Vagina (tissue), 2 donors: ENCODE data around the gene IFNK. TPM values are rescaled to one million over a fixed set of nuclear protein-coding genes. Genes with fewer than 3 reads are reported as not detected.

ENCODE experiments used
- DNase-seq, 2 donors: peaks; one replicate each; pipeline ENCODE4 v3.0.0-alpha.2; 2017; ENCODE audit errors: extremely low spot score in 2 of 2
- H3K27ac ChIP-seq: fragments of 200-600 bp; sonication (generic); one replicate; pipeline ENCODE4 v1.5.1; 2019
- H3K27me3 ChIP-seq: fragments of 200-600 bp; sonication (generic); one replicate; pipeline ENCODE4 v1.5.1; 2019
- H3K36me3 ChIP-seq, 2 donors: fragments of 200-600 bp; sonication (generic); one replicate each; pipeline ENCODE4 v1.5.1; 2017 to 2019
- H3K4me1 ChIP-seq: fragments of 200-600 bp; sonication (generic); one replicate; pipeline ENCODE4 v1.5.1; 2019
- H3K4me3 ChIP-seq, 2 donors: fragments of 200-600 bp; sonication (generic); 1 replicate in 1 of 2; 2 replicates in 1 of 2; pipeline ENCODE4 v1.5.1; 2016 to 2019
- H3K9me3 ChIP-seq: fragments of 200-600 bp; sonication (generic); one replicate; pipeline ENCODE4 v1.5.1; 2019
- POLR2A ChIP-seq, 2 donors: fragments of 450-650 bp; IDR thresholded peaks; one replicate each; pipeline ENCODE4 v1.6.1; 2017; ENCODE audit warnings: antibody characterized with exemption in 2 of 2, mild to moderate bottlenecking in 2 of 2, moderate library complexity in 2 of 2
- POLR2AphosphoS5 ChIP-seq, 2 donors: sonication (generic); formaldehyde crosslinking; IDR thresholded peaks; one replicate each; pipeline ENCODE4 v1.9.0; 2017; ENCODE audit warnings: antibody characterized with exemption in 2 of 2, mild to moderate bottlenecking in 2 of 2, low read depth in 1 of 2; ENCODE audit not compliant: insufficient read depth in 1 of 2
- intact Hi-C: fragments of 100-400 bp; cut with DNase I; formaldehyde crosslinking; loops from one replicate; pipeline ENCODE4 v1.15.1; 2023
- total RNA-seq: library from RNA; depleted of rRNA; stranded (reverse); fragments of >200 nt; gene quantifications from one replicate; pipeline ENCODE4 v1.2.3, GENCODE V29; 2016
- TF ChIP-seq, protein P1 (sequence below), 3 experiments: fragments of 450-650 bp in 2 of 3; fragments of 200-600 bp in 1 of 3; sonication (generic) in 1 of 3; IDR thresholded peaks; one replicate each; pipeline ENCODE4 v1.5.1; 2017 to 2019; ENCODE audit warnings: antibody characterized with exemption in 3 of 3, mild to moderate bottlenecking in 2 of 3, moderate library complexity in 2 of 3

Gene IFNK
- not detected for total RNA-seq

- H3K4me1 ChIP-seq, result peaks cover 34% of the 10 kb centered on the region
- H3K36me3 ChIP-seq, result no peaks in the 10 kb centered on the region
- H3K9me3 ChIP-seq, result no peaks in the 10 kb centered on the region
- TF ChIP-seq POLR2AphosphoS5 (IDR thresholded peaks at IDR 0.05; ENCODE audit: insufficient read depth in 1 of 2, low read depth in 1 of 2), result no peak
- TF ChIP-seq, protein P1, sequence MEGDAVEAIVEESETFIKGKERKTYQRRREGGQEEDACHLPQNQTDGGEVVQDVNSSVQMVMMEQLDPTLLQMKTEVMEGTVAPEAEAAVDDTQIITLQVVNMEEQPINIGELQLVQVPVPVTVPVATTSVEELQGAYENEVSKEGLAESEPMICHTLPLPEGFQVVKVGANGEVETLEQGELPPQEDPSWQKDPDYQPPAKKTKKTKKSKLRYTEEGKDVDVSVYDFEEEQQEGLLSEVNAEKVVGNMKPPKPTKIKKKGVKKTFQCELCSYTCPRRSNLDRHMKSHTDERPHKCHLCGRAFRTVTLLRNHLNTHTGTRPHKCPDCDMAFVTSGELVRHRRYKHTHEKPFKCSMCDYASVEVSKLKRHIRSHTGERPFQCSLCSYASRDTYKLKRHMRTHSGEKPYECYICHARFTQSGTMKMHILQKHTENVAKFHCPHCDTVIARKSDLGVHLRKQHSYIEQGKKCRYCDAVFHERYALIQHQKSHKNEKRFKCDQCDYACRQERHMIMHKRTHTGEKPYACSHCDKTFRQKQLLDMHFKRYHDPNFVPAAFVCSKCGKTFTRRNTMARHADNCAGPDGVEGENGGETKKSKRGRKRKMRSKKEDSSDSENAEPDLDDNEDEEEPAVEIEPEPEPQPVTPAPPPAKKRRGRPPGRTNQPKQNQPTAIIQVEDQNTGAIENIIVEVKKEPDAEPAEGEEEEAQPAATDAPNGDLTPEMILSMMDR (IDR thresholded peaks at IDR 0.05), result no peak
- TF ChIP-seq POLR2A (IDR thresholded peaks at IDR 0.05), result no peak
- no peak within 1 kb of the TSS for H3K27ac ChIP-seq
- no peak within 1 kb of the TSS for H3K4me3 ChIP-seq
- H3K27me3 ChIP-seq, result no peaks in the 10 kb centered on the region
- intact Hi-C loops, result no loop called here
- no peak for DNase-seq
Observed at GRCh38 chr9:27524236-27524635, at the start of gene IFNK. Gene IFNK, plus strand, starts transcription at chr9:27524290. Its CDS starts 47 bp downstream, at chr9:27524337.

DNA sequence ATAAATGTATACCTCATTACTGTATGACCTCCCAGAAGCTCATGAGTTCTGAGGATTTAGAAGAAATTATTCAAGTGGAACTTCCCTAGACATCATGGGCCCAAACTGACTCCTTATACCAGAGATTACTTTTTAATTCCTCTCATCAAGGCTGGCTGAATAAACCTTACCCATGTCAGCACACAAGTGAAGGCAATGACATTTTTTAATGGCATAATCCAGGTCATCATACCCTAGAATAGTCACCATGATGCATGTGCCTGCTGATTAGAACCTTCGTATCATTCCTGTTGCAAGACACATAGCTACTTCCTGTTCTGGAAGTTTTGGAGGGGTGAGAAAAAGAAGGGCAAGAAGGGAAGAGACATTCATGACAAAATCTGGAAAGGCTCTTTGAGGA, 49.8 kb upstream of the IFNK start:
- DNase-seq, result no peak
- Histone ChIP-seq H3K4me3 (no peak overlapping the region), H3K27ac (no peak overlapping the region), H3K9me3 (no peaks in the 10 kb centered on the region), H3K36me3 (no peaks in the 10 kb centered on the region), H3K27me3 (no peaks in the 10 kb centered on the region), H3K4me1 (peaks cover 52% of the 10 kb centered on the region)
- intact Hi-C loops, result no loop called here
- TF ChIP-seq POLR2AphosphoS5 (IDR thresholded peaks at IDR 0.05; ENCODE audit: insufficient read depth in 1 of 2, low read depth in 1 of 2), result no peak
- no peak for TF ChIP-seq POLR2A (IDR thresholded peaks at IDR 0.05)
- TF ChIP-seq, protein P1 (IDR thresholded peaks at IDR 0.05), result no peak

- no peak overlapping the region for H3K27ac ChIP-seq
- H3K4me1 ChIP-seq, result peaks cover 52% of the 10 kb centered on the region
- H3K4me3 ChIP-seq, result no peak overlapping the region
- intact Hi-C loops, result no loop called here
- no peaks in the 10 kb centered on the region for H3K9me3 ChIP-seq
- H3K27me3 ChIP-seq, result no peaks in the 10 kb centered on the region
- no peaks in the 10 kb centered on the region for H3K36me3 ChIP-seq
- TF ChIP-seq POLR2A (IDR thresholded peaks at IDR 0.05) (no peak), POLR2AphosphoS5 (IDR thresholded peaks at IDR 0.05; ENCODE audit: insufficient read depth in 1 of 2, low read depth in 1 of 2) (no peak)
- TF ChIP-seq, protein P1 (IDR thresholded peaks at IDR 0.05), result no peak
- DNase-seq, result no peak
Observed at GRCh38 chr9:27475057-27475595, 49.0 kb upstream of the IFNK start.

GRCh38 chr9:27476870-27477515, 47.1 kb upstream of the IFNK start:
- Histone ChIP-seq H3K27me3 (no peaks in the 10 kb centered on the region), H3K36me3 (no peaks in the 10 kb centered on the region), H3K27ac (no peak overlapping the region), H3K4me1 (peaks cover 35% of the 10 kb centered on the region), H3K4me3 (no peak overlapping the region), H3K9me3 (no peaks in the 10 kb centered on the region)
- intact Hi-C loops, result no loop called here
- DNase-seq, result no peak
- no peak for TF ChIP-seq POLR2AphosphoS5 (IDR thresholded peaks at IDR 0.05; ENCODE audit: insufficient read depth in 1 of 2, low read depth in 1 of 2)
- TF ChIP-seq, protein P1 (IDR thresholded peaks at IDR 0.05), result no peak
- no peak for TF ChIP-seq POLR2A (IDR thresholded peaks at IDR 0.05)

- H3K4me1 ChIP-seq, result peaks cover 22% of the 10 kb centered on the region
- intact Hi-C loops, result no loop called here
- H3K27me3 ChIP-seq, result no peaks in the 10 kb centered on the region
- TF ChIP-seq POLR2AphosphoS5 (IDR thresholded peaks at IDR 0.05; ENCODE audit: insufficient read depth in 1 of 2, low read depth in 1 of 2) (no peak), POLR2A (IDR thresholded peaks at IDR 0.05) (no peak)
- TF ChIP-seq, protein P1 (IDR thresholded peaks at IDR 0.05), result no peak
- H3K36me3 ChIP-seq, result no peaks in the 10 kb centered on the region
- no peak overlapping the region for H3K4me3 ChIP-seq
- no peaks in the 10 kb centered on the region for H3K9me3 ChIP-seq
- no peak overlapping the region for H3K27ac ChIP-seq
- no peak for DNase-seq
Observed at GRCh38 chr9:27478322-27478721, 45.8 kb upstream of the IFNK start.
